ENCODE measurements around the gene SUN3.

Gene SUN3, protein sequence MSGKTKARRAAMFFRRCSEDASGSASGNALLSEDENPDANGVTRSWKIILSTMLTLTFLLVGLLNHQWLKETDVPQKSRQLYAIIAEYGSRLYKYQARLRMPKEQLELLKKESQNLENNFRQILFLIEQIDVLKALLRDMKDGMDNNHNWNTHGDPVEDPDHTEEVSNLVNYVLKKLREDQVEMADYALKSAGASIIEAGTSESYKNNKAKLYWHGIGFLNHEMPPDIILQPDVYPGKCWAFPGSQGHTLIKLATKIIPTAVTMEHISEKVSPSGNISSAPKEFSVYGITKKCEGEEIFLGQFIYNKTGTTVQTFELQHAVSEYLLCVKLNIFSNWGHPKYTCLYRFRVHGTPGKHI

DNA sequence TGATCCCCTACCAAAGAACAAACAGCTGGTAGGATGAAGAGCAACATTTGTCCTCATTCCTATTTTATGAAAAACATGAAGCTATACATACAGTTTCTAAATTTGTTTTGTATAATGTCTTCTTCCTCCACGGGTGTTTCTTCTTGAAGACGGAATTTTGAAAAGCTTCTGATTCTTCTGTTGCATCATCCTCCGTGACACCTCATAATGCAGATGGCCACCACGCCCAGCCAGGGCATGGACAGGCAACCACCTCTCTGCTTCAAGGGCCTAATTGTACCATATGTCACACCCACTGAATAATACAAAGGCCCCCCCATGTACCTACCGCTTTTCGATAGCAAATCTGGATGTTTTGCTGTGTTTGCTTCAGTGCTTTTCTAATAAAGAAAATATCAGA is at the start of gene SUN3:
Gene SUN3 (minus strand): TSS at position 170 of the 400 bp plus-strand sequence. CDS start 169 bp downstream, at position 1.
- DNase-seq (ENCODE audit: low read depth): no peak
- TF ChIP-seq CTCF (IDR thresholded peaks at IDR 0.05; ENCODE audit: control insufficient read depth, insufficient read depth, low read depth, low read length, missing control alignments): no peak

GRCh38 chr7:48078470-48078869 is 49.6 kb upstream of the SUN3 start:
- no peak for DNase-seq (ENCODE audit: low read depth)
- no peak for TF ChIP-seq CTCF (IDR thresholded peaks at IDR 0.05; ENCODE audit: control insufficient read depth, insufficient read depth, low read depth, low read length, missing control alignments)

More for the DNA sequence above, at the start of gene SUN3:
- H3K4me3 ChIP-seq (ENCODE audit: control insufficient read depth, low read depth, low read length): no peak within 1 kb of the TSS

DNA sequence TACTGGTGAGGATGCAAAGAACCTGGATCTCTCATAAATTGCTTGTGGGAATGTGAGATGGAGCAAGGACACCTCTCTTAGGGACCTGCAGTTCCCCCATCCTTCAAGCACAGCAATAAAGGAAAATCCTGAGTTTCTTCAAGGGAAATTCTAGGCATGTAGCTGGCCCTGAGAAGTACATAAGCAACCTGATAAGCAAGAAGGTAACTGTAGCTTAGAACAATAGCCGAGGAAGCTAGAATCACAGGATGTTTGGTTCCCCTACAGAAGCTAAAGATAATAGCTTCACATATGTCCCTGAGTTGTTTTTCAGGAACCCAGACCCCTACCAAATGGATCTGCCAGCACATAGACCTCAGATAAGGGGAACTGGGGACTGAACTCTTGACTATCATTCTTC is 48.5 kb upstream of the SUN3 start:
- TF ChIP-seq CTCF (IDR thresholded peaks at IDR 0.05; ENCODE audit: control insufficient read depth, insufficient read depth, low read depth, low read length, missing control alignments): no peak
- no peak overlapping the region for H3K4me3 ChIP-seq (ENCODE audit: control insufficient read depth, low read depth, low read length)
- DNase-seq (ENCODE audit: low read depth): no peak

More at GRCh38 chr7:48078470-48078869, 49.6 kb upstream of the SUN3 start:
- H3K4me3 ChIP-seq (ENCODE audit: control insufficient read depth, low read depth, low read length): no peak overlapping the region

GRCh38 chr7:48074204-48074654 is 45.3 kb upstream of the SUN3 start:
- no peak overlapping the region for H3K4me3 ChIP-seq (ENCODE audit: control insufficient read depth, low read depth, low read length)
- no peak for DNase-seq (ENCODE audit: low read depth)
- TF ChIP-seq CTCF (IDR thresholded peaks at IDR 0.05; ENCODE audit: control insufficient read depth, insufficient read depth, low read depth, low read length, missing control alignments): no peak

DNA sequence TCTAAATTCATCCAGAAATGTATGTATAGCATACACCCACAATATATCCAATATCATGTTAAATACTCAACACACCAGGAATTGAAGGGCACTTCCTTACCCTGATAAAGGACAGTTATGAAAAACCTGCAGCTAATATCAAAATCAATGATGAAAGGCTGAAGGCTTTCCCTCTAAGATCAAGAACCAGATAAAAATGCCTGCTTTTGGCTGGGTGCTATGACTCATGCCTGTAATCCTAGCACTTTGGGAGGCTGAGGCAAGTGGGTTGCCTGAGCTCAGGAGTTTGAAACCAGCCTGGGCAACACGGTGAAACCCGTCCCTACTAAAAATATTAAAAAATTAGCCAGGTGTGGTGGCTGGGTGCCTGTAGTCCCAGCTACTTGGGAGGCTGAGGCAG is 38.6 kb upstream of the SUN3 start:
- H3K4me3 ChIP-seq (ENCODE audit: control insufficient read depth, low read depth, low read length): no peak overlapping the region
- TF ChIP-seq CTCF (IDR thresholded peaks at IDR 0.05; ENCODE audit: control insufficient read depth, insufficient read depth, low read depth, low read length, missing control alignments): no peak
- DNase-seq (ENCODE audit: low read depth): no peak

DNA sequence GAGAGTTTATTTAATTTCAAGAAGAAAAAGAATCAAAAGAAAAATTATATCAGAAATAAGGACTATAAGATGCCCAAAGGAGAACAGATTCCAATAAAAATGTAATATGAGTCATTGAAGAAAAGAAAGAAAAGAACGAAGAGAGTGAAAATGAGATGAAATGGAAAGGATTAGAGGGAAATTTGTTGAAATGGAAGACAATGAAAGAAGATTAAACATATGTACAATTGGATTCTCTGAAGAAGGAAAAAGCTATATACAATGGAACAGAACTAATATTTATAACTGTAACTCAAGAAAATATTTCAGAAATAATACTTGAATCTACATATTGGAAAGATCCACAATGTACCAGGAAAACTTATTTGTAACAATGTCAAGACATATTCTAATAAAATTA is 35.1 kb upstream of the SUN3 start:
- TF ChIP-seq CTCF (IDR thresholded peaks at IDR 0.05; ENCODE audit: control insufficient read depth, insufficient read depth, low read depth, low read length, missing control alignments): no peak
- no peak for DNase-seq (ENCODE audit: low read depth)
- no peak overlapping the region for H3K4me3 ChIP-seq (ENCODE audit: control insufficient read depth, low read depth, low read length)

Data from AG09309 (cell line).